HL-60 (cell line): ENCODE measurements around the gene NCAPD3.

Experiments used
- CTCF ChIP-seq: IDR thresholded peaks from one replicate; pipeline ENCODE4 v1.5.1; 2011; ENCODE audit warnings: low read length, control low read depth, inconsistent platforms; ENCODE audit not compliant: insufficient read depth
- POLR2AphosphoS5 ChIP-seq: IDR thresholded peaks from 2 replicates; pipeline ENCODE4 v1.6.1; 2012; ENCODE audit warnings: low read depth
- REST ChIP-seq: IDR thresholded peaks from 2 replicates; pipeline ENCODE4 v1.6.1; 2012; ENCODE audit warnings: low read depth; ENCODE audit not compliant: insufficient replicate concordance
- SPI1 ChIP-seq: IDR thresholded peaks from 2 replicates; pipeline ENCODE4 v1.6.1; 2012; ENCODE audit warnings: low read depth, mild to moderate bottlenecking, borderline replicate concordance

GRCh38 chr11:134233729-134234179, 10.0 kb upstream of the NCAPD3 start:
- TF ChIP-seq CTCF, result no peak
- TF ChIP-seq SPI1, result no peak
- TF ChIP-seq REST, result no peak
- no peak for TF ChIP-seq POLR2AphosphoS5
